ENCODE data around the gene PHF13. TPM values are rescaled to one million over a fixed set of nuclear protein-coding genes. Genes with fewer than 3 reads are reported as not detected.

Gene PHF13
- total RNA-seq, 4 donors from 2014 or later: 12.9 to 17.7 (median 15.7) TPM

DNA sequence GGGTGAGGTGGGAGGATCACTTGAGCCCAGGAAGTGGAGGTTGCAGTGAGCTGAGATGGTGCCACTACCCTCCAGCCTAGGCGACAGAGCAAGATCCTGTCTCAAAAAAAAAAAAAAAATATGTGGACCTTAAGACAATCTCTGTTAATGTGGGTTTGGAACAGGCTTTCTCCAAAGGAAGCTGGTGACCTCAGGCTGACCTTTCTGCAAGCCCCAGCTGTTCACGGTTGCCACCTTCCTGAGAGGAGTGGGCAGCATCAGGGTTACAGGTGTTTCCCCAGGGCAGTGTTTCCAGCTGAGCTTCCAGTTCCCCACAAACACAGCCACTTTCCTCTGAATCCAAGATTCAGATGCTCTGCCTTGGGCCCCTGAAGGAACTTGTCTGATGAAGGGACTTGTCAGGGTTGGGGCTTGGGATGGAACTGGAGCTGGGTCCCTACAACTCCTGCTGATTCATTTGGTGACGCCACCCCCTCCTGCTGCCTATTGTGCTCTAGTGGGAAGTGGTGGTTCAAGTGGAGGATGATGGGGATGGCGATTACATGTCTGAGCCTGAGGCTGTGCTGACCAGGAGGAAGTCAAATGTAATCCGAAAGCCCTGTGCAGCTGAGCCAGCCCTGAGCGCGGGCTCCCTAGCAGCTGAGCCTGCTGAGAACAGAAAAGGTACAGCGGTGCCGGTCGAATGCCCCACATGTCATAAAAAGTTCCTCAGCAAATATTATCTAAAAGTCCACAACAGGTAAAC lies 31.8 kb upstream of the PHF13 start:
- 66 to 70% methylated on average over 10 of the region's 10 CpGs for WGBS, 2 donors
- peak overlapping the region in 3 of 4 donors; percentile 97 to 99 (median 99) for H3K27ac ChIP-seq
- no peak for DNase-seq (ENCODE audit: low spot score in 2 of 2)
- peaks cover 0 to 26% (median 0%) of the 10 kb centered on the region in 3 donors for H3K36me3 ChIP-seq
- TF ChIP-seq EP300 (IDR thresholded peaks at IDR 0.05) (no peak), POLR2A (IDR thresholded peaks at IDR 0.05) (no peak)
- TF ChIP-seq, protein P1, sequence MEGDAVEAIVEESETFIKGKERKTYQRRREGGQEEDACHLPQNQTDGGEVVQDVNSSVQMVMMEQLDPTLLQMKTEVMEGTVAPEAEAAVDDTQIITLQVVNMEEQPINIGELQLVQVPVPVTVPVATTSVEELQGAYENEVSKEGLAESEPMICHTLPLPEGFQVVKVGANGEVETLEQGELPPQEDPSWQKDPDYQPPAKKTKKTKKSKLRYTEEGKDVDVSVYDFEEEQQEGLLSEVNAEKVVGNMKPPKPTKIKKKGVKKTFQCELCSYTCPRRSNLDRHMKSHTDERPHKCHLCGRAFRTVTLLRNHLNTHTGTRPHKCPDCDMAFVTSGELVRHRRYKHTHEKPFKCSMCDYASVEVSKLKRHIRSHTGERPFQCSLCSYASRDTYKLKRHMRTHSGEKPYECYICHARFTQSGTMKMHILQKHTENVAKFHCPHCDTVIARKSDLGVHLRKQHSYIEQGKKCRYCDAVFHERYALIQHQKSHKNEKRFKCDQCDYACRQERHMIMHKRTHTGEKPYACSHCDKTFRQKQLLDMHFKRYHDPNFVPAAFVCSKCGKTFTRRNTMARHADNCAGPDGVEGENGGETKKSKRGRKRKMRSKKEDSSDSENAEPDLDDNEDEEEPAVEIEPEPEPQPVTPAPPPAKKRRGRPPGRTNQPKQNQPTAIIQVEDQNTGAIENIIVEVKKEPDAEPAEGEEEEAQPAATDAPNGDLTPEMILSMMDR (IDR thresholded peaks at IDR 0.05): no peak
- no peaks in the 10 kb centered on the region for H3K27me3 ChIP-seq
- no peaks in the 10 kb centered on the region for H3K9me3 ChIP-seq
- no peak overlapping the region for H3K4me3 ChIP-seq
- H3K4me1 ChIP-seq: peaks cover 0 to 47% (median 26%) of the 10 kb centered on the region in 4 donors

DNA sequence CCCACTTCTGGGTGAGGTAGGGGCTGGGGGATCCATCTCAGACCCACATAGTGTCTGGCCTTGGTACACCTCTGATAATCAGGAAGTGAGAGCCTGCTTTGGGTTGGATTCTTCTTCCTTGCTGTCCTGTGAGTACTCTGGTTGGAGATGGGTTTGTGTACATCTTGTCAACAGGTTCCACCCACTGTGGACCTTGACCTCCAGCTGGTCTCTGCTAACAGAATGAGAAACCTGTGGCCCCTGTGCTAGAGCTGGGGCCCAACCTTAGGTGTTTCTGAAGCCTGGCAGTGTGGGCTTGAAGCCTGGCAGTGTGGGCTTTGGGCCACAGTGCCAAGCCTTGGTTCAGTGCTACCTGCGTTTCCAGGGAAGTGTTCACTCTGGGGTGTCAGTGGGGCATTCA lies 31.2 kb upstream of the PHF13 start:
- Histone ChIP-seq H3K4me1 (peaks cover 0 to 53% (median 26%) of the 10 kb centered on the region in 4 donors), H3K9me3 (no peaks in the 10 kb centered on the region), H3K27ac (peak overlapping the region in 3 of 4 donors; percentile 33 to 40 (median 38)), H3K4me3 (no peak overlapping the region), H3K36me3 (peaks cover 0 to 32% (median 0%) of the 10 kb centered on the region in 3 donors), H3K27me3 (no peaks in the 10 kb centered on the region)
- WGBS, 2 donors: 87 to 100% methylated on average over 1 of the region's 1 CpG
- DNase-seq (ENCODE audit: low spot score in 2 of 2): no peak
- no peak for TF ChIP-seq POLR2A (IDR thresholded peaks at IDR 0.05)
- TF ChIP-seq EP300 (IDR thresholded peaks at IDR 0.05): no peak
- TF ChIP-seq, protein P1 (IDR thresholded peaks at IDR 0.05): no peak

DNA sequence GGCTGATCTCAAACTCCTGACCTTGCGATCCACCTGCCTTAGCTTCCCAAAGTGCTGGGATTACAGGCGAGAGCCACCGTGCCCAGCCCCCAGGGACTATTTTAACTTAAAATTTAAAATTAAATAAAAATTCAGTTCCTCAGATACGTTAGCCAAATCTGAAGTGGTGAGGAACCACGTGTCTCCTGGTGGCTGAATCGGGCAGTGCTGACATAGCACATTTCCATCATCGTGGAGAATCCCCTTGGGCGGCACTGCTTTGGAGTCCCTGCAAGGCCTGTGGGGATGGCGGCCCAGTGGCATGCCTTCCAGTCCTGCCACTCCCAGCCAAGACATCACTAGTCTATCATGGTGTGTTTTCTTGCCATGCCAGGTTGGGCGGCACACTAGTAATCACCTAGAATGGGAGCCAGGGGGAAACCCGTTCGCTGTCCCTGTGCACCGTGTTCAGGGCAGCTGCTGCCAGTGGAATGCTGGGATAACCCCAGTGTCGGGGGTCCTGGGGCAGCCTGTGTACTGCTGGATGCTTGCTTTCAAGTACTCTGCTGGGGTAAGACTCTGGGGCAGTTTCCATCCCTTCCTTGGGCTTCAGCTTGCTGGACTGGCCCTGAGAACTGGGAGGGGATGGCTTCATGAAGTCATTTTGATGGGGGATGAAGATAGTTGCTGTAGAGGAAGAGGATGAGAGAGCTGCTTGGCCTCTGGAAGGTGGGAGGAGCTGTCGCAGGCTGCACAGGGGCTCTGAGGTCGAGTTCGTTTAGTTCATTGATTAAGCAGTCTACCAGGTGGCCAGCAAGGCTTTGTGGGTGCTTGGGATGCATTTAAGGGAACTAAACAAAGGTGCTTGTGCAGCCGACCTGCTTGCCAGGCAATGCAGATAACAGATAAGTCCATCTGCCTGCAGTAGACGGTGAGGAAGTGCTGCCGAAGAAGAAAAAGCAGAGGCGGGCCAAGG lies 29.1 kb upstream of the PHF13 start:
- Histone ChIP-seq H3K27ac (no peak overlapping the region), H3K36me3 (peaks cover 0 to 52% (median 3%) of the 10 kb centered on the region in 3 donors), H3K9me3 (no peaks in the 10 kb centered on the region), H3K4me3 (no peak overlapping the region), H3K4me1 (peaks cover 0 to 53% (median 15%) of the 10 kb centered on the region in 4 donors), H3K27me3 (no peaks in the 10 kb centered on the region)
- 77 to 78% methylated on average over 21 of the region's 21 CpGs for WGBS, 2 donors
- DNase-seq (ENCODE audit: low spot score in 2 of 2): no peak
- TF ChIP-seq, protein P1 (IDR thresholded peaks at IDR 0.05): no peak
- no peak for TF ChIP-seq EP300 (IDR thresholded peaks at IDR 0.05)
- TF ChIP-seq POLR2A (IDR thresholded peaks at IDR 0.05): no peak

DNA sequence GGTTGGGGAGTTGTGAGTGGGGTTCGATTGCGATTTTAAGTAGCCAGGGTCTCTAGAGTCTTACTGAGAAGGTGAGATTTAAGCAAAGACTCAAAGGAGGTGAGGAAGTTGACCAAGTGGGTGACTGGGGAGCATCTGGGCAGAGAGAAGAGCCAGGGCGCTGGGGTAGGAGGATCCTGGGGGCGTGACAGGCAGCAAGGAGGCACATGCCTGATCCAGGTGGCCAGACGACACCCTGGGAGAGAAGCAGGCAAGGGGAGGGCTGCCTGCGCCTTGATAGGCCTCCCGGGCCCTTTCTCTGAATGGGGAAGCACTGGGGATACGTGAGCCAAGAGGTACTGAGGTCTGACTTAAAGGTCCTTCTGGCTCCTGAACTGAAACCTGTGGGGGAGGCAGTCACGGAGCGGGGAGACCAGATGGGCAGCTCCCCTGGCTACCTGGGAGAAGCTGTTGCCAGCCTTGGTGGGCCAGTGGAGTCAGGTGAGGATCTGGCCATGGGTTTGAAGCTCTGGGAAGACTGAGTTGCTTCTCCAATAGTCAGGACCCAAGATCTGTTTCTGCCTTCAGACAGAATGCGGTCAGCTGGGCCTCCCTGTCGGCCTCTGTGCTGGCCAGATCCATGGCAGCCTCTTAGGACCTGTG lies 28.3 kb upstream of the PHF13 start:
- H3K27ac ChIP-seq: no peak overlapping the region
- H3K27me3 ChIP-seq: no peaks in the 10 kb centered on the region
- H3K4me1 ChIP-seq: peaks cover 0 to 59% (median 14%) of the 10 kb centered on the region in 4 donors

More for the DNA sequence above, 28.3 kb upstream of the PHF13 start:
- no peaks in the 10 kb centered on the region for H3K9me3 ChIP-seq
- TF ChIP-seq EP300 (IDR thresholded peaks at IDR 0.05) (no peak), POLR2A (IDR thresholded peaks at IDR 0.05) (no peak)
- TF ChIP-seq, protein P1 (IDR thresholded peaks at IDR 0.05): no peak
- WGBS, 2 donors: 77 to 82% methylated on average over 10 to 12 of the region's 12 CpGs
- H3K36me3 ChIP-seq: peaks cover 0 to 60% (median 3%) of the 10 kb centered on the region in 3 donors
- no peak for DNase-seq (ENCODE audit: low spot score in 2 of 2)
- H3K4me3 ChIP-seq: no peak overlapping the region

All from tibial nerve (tissue), 4 donors.